ENCODE measurements around the gene LGR6.

GRCh38 chr1:202276920-202277319 is 83.3 kb downstream of the LGR6 start:
- no peak for TF ChIP-seq ZNF274 (IDR thresholded peaks at IDR 0.05; ENCODE audit: low read depth, low read length)
- no peak for TF ChIP-seq YY1 (IDR thresholded peaks at IDR 0.05; ENCODE audit: insufficient read depth, insufficient read length)
- TF ChIP-seq SUZ12 (IDR thresholded peaks at IDR 0.05; ENCODE audit: extremely low read depth, insufficient read depth, insufficient read length), result no peak

Measured in NT2/D1 (cell line).